ENCODE results near the gene NPL. TPM values are rescaled to one million over a fixed set of nuclear protein-coding genes. Genes with fewer than 3 reads are reported as not detected.

NPL gene
- total RNA-seq, 1 donor from 2014 or later, result 19.3 TPM

GRCh38 chr1:182816863-182817262, 27.3 kb downstream of the NPL start:
- no peak for DNase-seq (ENCODE audit: low spot score)

- no peak for DNase-seq (ENCODE audit: low spot score)
Observed at GRCh38 chr1:182817802-182818201, 28.2 kb downstream of the NPL start.

GRCh38 chr1:182823220-182823619, 33.6 kb downstream of the NPL start:
- no peak for DNase-seq (ENCODE audit: low spot score)

GRCh38 chr1:182826892-182827291, 37.3 kb downstream of the NPL start:
- DNase-seq (ENCODE audit: low spot score), result no peak

- DNase-seq (ENCODE audit: low spot score), result no peak
Observed at GRCh38 chr1:182829285-182829932, 39.8 kb downstream of the NPL start.

- DNase-seq (ENCODE audit: low spot score), result no peak
Observed at GRCh38 chr1:182833271-182833670, 43.7 kb downstream of the NPL start.

GRCh38 chr1:182834326-182834725, 44.8 kb downstream of the NPL start:
- no peak for DNase-seq (ENCODE audit: low spot score)

GRCh38 chr1:182835806-182836205, 46.2 kb downstream of the NPL start:
- no peak for DNase-seq (ENCODE audit: low spot score)

- DNase-seq (ENCODE audit: low spot score), result peak; percentile 94
Observed at GRCh38 chr1:182839209-182840066, 49.9 kb downstream of the NPL start, which contains the start of gene DHX9. Gene DHX9 (plus strand): TSS chr1:182839347. CDS start chr1:182842567, 3,220 bp downstream.

GRCh38 chr1:182841368-182841988, 51.9 kb downstream of the NPL start:
- DNase-seq (ENCODE audit: low spot score), result no peak

GRCh38 chr1:182842265-182842664, 52.7 kb downstream of the NPL start:
- no peak for DNase-seq (ENCODE audit: low spot score)

GRCh38 chr1:182845379-182845778, 55.8 kb downstream of the NPL start:
- no peak for DNase-seq (ENCODE audit: low spot score)

- DNase-seq (ENCODE audit: low spot score), result no peak
Observed at GRCh38 chr1:182845894-182846293, 56.3 kb downstream of the NPL start.

- no peak for DNase-seq (ENCODE audit: low spot score)
Observed at GRCh38 chr1:182847105-182847504, 57.5 kb downstream of the NPL start.

GRCh38 chr1:182848736-182849135, 59.2 kb downstream of the NPL start:
- no peak for DNase-seq (ENCODE audit: low spot score)

GRCh38 chr1:182850319-182850718, 60.7 kb downstream of the NPL start:
- DNase-seq (ENCODE audit: low spot score), result no peak

GRCh38 chr1:182851825-182852224, 62.3 kb downstream of the NPL start:
- no peak for DNase-seq (ENCODE audit: low spot score)

GRCh38 chr1:182855911-182856310, 66.3 kb downstream of the NPL start:
- no peak for DNase-seq (ENCODE audit: low spot score)

- DNase-seq (ENCODE audit: low spot score), result no peak
Observed at GRCh38 chr1:182857212-182857611, 67.6 kb downstream of the NPL start.

GRCh38 chr1:182860658-182861057, 71.1 kb downstream of the NPL start:
- DNase-seq (ENCODE audit: low spot score), result no peak

- DNase-seq (ENCODE audit: low spot score), result no peak
Observed at GRCh38 chr1:182861994-182862393, 72.4 kb downstream of the NPL start.

- DNase-seq (ENCODE audit: low spot score), result no peak
Observed at GRCh38 chr1:182862827-182863226, 73.3 kb downstream of the NPL start.

GRCh38 chr1:182863940-182864339, 74.4 kb downstream of the NPL start:
- no peak for DNase-seq (ENCODE audit: low spot score)
